Activated T-cell treated with anti-CD3 and anti-CD28 coated beads for 48 hours (primary cell): Measurements from ENCODE around the gene SLC25A44.
"Not testable (repeated sequence)": the region's sequence is repeated elsewhere in the genome, so short reads cannot be mapped to it uniquely, and the experiment has no call there.

Source experiments
- DNase-seq: peaks from one replicate; pipeline ENCODE4 v3.0.0-alpha.2; 2020; ENCODE audit warnings: low read depth

SLC25A44 gene

DNA sequence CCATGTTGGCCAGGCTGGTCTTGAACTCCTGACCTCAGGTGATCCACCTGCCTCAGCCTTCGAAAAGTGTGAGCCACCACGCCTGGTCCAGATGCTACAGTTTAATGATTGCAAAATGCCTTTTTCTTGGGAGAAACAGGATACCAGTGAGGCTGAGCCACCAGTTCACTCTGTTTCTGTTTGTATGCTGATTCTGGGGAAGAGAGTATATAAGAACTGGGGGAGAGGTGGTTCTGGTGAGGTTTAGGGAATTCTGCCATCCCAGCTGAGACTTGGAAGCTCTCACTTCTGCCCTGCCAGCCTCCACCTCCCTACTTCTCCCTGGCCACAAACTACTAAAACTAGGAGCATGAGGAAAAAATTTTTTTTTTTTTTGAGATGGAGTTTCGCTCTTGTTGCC, 10.8 kb downstream of the SLC25A44 start:
- DNase-seq = no peak

DNA sequence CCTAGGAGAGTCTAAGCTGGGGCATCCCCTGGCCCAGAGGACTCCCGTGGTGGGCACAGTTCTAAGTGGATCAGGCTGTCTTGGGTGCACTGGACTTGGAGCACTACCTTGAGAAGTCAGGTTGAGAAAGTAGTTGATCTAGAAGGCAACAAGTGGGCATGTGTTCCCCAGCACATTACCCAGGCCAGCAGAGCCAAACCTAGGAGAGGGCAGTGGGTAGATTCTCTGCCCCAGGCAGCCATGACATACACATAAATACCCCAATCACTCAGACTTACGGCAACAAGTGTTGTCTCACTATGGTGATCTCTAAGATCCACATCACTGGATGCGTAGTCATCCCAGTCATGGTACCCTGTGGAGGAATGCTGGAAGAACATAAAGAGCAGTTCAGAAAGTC, 17.3 kb downstream of the SLC25A44 start:
- DNase-seq = no peak

- no peak for DNase-seq
Observed at GRCh38 chr1:156212130-156212529, 18.2 kb downstream of the SLC25A44 start.

DNA sequence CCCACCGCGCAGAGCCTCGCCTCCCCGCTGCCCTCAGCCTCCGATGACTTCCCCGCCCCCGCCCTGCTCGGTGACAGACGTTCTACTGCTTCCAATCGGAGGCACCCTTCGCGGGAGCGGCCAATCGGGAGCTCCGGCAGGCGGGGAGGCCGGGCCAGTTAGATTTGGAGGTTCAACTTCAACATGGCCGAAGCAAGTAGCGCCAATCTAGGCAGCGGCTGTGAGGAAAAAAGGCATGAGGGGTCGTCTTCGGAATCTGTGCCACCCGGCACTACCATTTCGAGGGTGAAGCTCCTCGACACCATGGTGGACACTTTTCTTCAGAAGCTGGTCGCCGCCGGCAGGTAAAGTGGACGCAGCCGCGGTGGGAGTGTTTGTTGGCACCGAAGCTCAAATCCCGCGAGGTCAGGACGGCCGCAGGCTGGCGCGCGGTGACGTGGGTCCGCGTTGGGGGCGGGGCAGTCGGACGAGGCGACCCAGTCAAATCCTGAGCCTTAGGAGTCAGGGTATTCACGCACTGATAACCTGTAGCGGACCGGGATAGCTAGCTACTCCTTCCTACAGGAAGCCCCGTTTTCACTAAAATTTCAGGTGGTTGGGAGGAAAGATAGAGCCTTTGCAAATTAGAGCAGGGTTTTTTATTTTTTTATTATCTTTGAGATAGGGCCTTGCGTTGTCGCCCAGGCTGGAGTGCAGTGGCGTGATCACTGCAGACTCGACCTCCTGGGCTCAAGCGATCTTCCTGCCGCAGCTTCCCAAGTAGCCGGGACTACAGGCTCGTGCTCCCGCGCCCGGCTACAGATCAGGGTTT, 19.1 kb downstream of the SLC25A44 start, which contains the start of gene PMF1:
Gene PMF1 (plus strand): TSS at position 175 of the 811 bp plus-strand sequence. CDS start 9 bp downstream, at position 184.
- peak; percentile 94 for DNase-seq

GRCh38 chr1:156213644-156213966, 19.7 kb downstream of the SLC25A44 start:
- no peak for DNase-seq

- no peak for DNase-seq
Observed at GRCh38 chr1:156214024-156214748, 20.3 kb downstream of the SLC25A44 start.

DNA sequence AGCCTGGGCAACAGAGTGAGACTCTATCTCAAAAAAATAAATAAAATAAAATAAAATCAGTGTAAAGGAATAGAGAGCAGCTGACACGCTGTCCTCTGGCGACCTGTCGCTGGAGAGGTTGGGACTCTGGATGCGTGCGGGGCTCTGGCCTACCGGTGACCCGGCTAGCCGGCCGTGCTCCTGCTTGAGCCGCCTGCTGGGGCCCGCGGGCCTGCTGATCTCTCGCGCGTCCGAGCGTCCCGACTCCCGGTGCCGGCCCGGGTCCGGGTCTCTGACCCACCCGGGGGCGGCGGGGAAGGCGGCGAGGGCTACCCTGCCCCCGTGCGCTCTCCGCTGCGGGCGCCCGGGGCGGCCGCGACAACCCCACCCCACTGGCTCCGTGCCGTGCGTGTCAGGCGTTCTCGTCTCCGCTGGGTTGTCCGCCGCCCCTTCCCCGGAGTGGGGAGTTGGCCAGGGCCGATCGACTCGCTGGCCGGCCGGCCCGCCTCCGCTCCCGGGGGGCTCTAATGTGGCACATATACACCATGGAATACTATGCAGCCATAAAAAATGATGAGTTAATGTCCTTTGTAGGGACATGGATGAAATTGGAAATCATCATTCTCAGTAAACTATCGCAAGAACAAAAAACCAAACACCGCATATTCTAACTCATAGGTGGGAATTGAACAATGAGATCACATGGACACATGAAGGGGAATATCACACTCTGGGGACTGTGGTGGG, 22.6 kb downstream of the SLC25A44 start:
- not testable (repeated sequence) for DNase-seq

- no peak for DNase-seq
Observed at GRCh38 chr1:156217871-156218270, 24.0 kb downstream of the SLC25A44 start.

GRCh38 chr1:156220226-156220625, 26.3 kb downstream of the SLC25A44 start:
- no peak for DNase-seq

DNA sequence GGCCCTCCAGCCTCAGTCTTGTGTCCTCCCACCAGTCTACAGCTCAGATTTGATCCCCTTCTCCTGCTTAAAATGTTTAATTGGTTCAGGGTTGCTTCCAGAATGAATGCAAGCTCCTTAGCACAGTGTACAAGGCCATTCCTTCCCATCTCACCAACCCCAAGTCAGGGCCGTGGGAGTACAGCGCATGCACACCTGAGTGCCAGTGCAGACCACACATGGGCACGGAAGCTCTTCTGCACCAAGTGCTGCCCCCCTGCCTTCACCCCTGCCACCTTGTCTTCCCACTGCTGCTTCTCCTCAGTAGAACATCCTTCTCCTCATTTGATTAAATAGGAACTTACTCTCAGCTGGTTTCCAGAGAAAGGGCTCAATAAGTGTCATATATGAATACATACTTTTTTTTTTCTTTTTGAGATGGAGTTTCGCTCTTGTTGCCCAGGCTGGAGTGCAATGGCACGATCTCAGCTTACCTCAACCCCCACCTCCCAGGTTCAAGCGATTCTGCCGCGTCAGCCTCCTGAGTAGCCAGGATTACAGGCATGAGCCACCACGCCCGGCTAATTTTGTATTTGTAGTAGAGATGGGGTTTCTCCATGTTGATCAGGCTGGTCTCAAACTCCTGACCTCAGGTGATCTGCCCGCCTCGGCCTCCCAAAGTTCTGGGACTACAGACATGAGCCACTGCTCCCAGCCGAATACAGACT, 28.2 kb downstream of the SLC25A44 start:
- DNase-seq = no peak

GRCh38 chr1:156225677-156226014, 31.7 kb downstream of the SLC25A44 start:
- no peak for DNase-seq

DNA sequence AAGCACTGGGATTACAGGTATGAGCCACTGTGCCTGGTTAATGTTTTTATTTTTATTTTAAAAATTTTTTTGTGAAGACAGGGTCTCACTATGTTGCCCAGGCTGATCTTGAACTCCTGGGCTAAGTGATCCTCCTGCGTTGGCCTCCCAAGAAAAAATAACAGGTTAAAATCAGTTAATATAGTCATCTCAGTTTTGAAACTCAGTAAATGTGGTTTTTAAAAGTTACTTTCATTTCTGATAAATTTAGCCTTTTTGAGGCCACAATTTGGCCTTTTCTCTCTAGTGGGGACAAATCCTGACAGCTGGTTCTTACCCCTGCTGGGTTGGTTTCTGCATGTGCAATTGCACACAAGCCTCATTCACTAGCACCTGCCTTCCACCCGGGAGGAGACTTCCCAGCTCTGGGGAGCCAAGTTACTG, 32.2 kb downstream of the SLC25A44 start:
- no peak for DNase-seq

- DNase-seq = no peak
Observed at GRCh38 chr1:156226782-156227181, 32.9 kb downstream of the SLC25A44 start.

DNA sequence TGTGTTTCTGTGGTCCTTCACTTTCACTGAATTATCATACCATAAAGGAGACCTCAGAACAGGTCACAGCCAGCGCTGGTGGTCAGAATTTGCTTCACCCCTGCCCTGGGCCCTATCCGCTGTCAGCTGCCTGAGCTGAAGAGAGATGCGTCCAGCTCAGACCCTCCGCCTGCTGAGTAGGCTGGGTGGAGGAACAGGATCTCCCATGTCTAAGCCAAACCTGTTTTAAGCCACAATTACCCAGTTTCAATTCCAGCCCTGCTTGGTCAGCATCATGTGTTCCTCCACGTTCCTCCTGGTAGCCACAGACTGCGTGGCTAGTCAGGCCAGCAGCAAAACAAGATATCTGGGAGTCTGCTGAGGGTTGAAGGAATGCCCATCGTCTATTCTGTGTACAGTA, 34.6 kb downstream of the SLC25A44 start:
- no peak for DNase-seq

DNA sequence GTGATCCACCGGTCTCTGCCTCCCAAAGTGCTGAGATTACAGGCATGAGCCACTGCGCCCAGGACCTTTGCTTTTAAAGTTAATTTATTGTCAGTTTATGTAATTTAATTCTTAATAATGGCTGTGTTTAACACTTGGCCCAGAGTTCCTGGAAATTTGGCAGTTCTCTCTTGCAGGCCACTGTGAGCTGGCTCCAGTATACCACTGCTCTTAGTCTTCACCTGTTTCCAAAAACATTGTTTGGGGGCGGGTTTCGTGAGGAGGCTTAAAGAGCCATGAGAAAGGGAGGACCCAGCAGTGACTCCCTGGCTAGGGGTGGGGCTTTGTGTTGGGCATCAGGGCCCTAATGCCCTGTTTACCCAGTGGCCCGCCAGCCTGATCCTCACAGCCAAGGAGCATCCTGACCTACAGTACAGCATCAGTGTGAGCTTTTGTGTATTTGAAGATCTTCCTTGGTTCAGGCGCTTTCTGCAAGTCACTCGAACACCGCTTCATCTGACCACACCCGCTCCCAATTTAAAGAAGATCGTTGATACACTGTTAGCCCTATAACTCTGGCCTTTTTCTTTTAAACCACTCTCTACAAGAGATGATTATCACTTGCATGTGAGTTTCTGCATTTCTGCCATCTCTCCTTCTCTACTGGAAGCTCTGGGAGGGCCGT, 36.0 kb downstream of the SLC25A44 start:
- DNase-seq = no peak

DNA sequence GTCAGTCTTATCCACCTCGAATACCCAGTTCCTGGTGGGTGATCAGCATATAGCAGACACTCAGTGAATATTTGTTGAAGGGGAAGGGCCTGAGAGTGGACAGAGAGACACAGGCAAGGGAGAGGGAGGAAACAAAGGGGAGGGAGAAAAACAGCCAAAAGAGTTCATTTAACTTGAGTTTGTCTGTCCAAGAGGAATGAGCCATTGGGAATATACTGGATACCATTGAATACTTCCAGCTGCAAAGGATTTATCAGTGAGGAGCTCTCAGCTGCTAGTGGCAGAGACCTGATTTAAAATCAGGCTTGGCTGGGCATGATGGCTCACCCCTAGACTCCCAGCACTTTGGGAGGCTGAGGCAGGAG, 36.6 kb downstream of the SLC25A44 start:
- DNase-seq = no peak

DNA sequence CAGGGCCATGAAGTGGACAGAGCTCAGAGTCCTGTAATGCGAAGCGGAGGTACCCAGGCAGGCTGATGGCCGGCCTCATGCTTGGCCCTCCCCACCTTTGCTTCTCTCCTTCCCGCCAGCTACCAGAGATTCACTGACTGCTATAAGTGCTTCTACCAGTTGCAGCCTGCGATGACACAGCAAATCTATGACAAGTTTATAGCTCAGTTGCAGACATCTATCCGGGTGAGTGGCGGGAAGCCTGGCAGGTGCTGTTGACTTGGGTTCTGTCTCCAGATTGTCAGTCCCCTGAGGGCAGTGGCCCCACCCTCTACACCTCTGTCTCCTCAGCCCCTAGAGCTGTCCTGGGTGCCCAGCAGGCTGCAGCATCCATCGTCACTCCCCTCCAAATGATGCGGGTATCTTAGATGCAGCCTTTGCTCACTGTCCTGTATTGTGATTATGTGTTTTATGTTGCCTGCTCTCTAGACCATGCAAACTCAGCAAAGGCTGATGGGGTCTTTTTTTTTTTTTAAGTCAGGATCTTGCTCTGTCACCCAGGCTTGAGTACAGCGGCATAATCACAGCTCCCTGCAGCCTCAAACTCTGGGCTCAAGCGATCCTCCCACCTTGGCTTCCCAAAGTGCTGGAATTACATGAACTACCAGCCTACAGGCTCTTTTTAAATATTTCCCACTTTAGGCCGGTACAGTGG, 38.4 kb downstream of the SLC25A44 start:
- no peak for DNase-seq

GRCh38 chr1:156233426-156234127, 39.7 kb downstream of the SLC25A44 start:
- DNase-seq = no peak

GRCh38 chr1:156236164-156236563, 42.3 kb downstream of the SLC25A44 start:
- DNase-seq = no peak

- no peak for DNase-seq
Observed at GRCh38 chr1:156238248-156238647, 44.3 kb downstream of the SLC25A44 start.
